Suppressor macrophage treated with lipopolysaccharide for 1 hour (primary cell): ENCODE results near the gene ELK1.
A peak's percentile ranks its signal among the peaks of the same experiment; 100 is the strongest.

Source experiments
- DNase-seq, 3 donors: peaks; one replicate each; pipeline ENCODE4 v3.0.0-alpha.2; 2020 to 2022

Gene ELK1

DNA sequence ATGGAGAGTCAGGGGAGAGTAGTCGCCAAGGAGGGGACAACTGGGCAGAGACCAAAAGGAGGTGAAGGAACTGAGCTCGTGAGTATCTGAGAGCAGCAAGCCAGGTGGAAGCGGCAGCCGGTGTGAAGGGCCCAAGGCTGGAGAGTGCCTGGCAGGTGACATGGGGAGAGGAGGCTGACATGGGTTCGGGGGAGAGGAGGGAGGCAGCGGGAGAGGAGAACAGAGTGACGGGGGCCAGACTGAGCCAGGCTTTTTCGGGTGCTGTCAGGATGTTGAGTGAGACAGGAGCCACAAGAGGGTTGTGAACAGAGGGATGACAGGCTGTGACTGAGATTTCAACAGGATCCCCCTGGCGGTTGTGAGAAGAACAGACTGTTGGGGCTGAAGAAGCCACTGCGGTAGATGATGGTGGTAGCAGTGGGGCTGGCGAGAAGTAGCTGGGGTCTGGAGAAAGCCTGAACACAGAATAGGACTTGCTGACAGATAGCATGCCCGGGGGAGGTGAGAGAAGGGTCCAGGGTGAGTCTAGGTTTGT lies 5.7 kb downstream of the ELK1 start:
- DNase-seq, result peak; percentile 13 to 39 (median 34)

DNA sequence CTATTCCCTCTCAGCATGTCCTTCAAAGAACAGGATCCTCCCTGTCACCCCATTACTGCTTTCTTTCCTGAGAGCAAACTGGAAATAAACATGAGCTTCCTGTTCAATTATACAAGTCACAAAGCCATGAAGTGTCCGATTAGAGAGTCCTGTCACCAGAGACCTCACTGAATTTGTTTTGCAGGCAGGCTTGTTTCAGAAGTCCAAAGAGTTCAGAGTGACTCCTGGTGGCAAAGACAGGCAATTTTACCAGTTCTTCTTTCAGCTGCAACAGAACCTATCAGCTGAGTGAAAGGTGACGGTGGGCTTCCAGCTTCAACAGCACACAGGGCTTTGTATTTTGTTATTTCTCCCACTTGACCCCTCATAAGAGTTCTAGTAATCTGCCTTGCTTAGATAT lies 6.4 kb downstream of the ELK1 start:
- DNase-seq, result peak; percentile 31 to 46 (median 33)

DNA sequence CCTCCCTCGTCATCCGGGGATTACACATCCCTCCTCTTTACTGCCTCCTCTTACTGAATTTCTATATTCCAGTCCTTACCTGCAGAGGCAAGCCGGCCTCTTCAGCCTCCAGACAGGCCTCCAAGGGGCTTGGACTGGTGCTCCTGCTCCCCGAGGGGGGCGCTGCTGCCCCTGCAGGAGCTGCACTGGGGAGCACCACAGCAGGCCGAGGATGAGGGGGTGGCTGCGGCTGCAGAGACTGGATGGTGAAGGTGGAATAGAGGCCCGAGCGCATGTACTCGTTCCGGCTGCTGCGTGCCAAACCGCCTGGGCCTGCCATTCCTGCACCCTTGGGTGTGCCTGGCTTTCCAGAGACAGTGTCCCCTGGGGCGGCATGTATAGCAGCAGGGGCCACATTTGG lies 11.5 kb downstream of the ELK1 start:
- DNase-seq, result no peak

GRCh38 chrX:47637546-47638195 lies 12.7 kb downstream of the ELK1 start:
- peak; percentile 72 to 82 (median 76) for DNase-seq

GRCh38 chrX:47634871-47635575 lies 15.3 kb downstream of the ELK1 start:
- DNase-seq, result no peak

GRCh38 chrX:47633689-47634590 lies 16.4 kb downstream of the ELK1 start:
- peak; percentile 70 to 91 (median 87) for DNase-seq

GRCh38 chrX:47632666-47633065 lies 17.7 kb downstream of the ELK1 start:
- DNase-seq, result peak; percentile 83 to 90 (median 86)

DNA sequence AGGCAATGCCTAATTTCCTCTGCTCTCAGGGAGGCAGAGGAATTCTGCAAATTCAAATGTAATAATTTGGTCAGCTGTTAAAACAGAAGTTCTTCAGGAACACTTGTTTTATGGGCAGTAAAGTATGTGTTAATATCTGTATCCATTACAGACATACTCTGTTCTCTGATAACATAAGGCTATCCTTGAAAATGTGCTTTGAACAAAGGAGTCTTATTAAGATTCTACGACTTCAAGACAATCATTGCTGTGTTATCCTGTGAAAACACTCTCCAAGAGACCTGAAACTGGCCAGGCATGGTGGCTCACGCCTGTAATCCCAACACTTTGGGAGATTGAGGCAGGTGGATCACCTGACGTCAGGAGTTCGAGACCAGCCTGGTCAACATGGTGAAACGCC lies 18.7 kb downstream of the ELK1 start:
- DNase-seq, result no peak

DNA sequence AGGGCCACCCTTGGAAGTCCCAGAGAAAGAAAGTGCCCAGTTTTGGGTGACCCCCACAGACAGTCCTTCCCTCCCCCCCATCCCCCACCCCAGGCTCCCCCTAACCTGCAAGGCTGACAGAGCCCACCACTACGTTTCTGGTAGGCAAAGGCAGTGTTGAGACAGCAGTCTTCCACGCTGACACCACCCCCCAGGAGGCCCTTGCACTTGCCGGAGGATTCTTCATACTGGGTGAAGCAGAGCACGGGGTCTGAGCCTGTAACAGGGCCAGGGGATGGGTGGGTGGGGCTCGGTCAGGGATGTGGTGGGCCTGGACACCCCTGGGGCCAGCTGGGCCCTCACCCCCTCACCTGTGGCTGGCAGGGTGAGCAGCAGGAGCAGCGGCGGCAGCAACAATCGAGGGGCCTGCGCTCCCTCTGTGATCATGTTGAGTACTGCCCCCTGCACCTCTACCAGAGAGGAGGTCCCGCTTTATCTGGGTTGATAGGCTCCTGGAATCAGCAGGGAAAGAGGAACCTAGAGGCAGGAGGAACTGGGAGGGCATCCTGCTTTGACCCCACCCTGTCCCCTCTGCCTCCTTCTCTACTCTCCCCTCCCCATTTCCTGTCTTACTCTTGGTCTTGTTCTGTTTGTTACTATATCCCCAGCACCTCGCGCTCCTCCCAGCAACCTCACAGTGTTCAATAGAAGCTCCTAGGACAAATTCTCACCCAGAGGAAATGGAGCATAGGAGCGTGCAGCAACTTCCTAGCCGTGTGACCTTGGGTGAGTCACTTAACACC lies 20.8 kb downstream of the ELK1 start, which contains the start of gene CFP:
Gene CFP (minus strand): TSS at position 512 of the 782 bp plus-strand sequence. CDS start 86 bp downstream, at position 426.
- no peak for DNase-seq

DNA sequence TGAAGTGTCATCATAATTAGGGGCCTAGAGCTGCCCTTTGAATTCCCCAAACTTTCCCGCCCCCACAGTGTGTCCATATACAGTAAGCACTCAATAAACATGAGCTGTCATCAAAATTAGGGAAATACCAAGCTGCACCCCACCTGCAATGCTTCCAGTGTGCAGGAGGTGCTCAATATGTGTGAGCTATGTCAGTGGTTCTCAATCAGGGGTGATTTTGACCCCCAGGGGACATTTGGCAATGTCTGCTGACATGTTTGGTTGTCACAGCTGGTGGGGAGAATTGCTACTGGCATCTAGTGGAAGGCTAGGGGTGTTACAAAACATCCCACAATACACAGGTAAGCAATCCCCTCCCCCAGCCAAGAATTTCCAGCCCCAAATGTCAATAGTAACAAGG lies 21.4 kb downstream of the ELK1 start:
- peak; percentile 62 to 76 (median 72) for DNase-seq

- no peak for DNase-seq
Observed at GRCh38 chrX:47625365-47625764, 25.0 kb downstream of the ELK1 start.

DNA sequence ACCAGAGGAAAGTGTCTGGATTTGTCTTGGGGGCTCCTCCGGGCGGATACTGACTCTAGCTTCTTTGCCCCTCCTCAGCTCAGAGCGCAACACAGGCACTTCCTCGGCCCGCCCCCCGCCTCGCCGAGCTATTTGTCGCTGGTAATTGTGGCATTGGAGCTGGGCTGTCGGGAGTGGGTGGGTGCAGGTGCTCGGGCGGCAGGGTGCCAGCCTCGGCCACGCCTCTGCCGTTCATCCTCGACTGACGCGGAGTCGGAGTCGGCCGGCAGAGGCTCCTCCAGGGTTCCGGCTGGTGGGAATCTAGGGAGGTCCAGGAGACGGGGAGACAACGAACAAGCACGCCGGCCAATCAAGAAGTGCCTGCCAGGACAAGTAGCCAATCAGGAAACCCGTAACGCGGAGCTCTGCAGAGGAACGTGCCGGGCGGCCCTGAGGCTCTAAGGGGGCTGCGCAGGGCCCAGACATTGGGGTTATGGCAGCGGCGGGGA lies 26.8 kb downstream of the ELK1 start:
- peak; percentile 54 to 66 (median 61) for DNase-seq

- DNase-seq, result no peak
Observed at GRCh38 chrX:47621851-47622250, 28.5 kb downstream of the ELK1 start.

GRCh38 chrX:47620303-47620685 lies 30.1 kb downstream of the ELK1 start:
- no peak for DNase-seq

DNA sequence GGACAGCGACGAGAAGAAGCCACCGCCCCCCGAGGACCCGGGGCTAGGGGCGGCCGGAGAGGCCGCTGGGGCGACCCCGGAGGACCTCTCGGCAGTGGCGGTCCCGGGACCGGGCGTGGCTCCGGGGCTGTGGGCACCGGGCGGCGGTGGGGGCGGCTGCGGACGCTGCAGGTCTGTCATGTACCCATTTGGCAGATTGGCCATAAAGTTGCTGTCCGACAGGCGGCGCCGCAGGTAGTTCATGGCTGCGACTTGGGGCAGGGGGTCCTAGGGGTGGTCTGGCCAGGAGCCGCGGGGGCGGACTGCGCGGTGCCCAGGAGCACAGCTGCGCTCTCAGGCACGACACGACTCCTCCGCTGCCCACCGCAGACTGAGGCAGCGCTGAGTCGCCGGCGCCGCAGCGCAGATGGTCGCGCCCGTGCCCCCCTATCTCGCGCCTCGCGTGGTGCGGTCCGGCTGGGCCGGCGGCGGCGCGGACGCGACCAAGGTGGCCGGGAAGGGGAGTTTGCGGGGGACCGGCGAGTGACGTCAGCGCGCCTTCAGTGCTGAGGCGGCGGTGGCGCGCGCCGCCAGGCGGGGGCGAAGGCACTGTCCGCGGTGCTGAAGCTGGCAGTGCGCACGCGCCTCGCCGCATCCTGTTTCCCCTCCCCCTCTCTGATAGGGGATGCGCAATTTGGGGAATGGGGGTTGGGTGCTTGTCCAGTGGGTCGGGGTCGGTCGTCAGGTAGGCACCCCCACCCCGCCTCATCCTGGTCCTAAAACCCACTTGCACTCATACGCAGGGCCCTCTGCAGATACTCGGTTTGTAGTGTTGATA lies 30.7 kb downstream of the ELK1 start, which contains the start of gene SYN1:
Gene SYN1 (minus strand): TSS at position 372 of the 817 bp plus-strand sequence. CDS start 129 bp downstream, at position 243.
- DNase-seq, result peak; percentile 82 to 93 (median 87)

- DNase-seq, result no peak
Observed at GRCh38 chrX:47618923-47619485, 31.4 kb downstream of the ELK1 start.

DNA sequence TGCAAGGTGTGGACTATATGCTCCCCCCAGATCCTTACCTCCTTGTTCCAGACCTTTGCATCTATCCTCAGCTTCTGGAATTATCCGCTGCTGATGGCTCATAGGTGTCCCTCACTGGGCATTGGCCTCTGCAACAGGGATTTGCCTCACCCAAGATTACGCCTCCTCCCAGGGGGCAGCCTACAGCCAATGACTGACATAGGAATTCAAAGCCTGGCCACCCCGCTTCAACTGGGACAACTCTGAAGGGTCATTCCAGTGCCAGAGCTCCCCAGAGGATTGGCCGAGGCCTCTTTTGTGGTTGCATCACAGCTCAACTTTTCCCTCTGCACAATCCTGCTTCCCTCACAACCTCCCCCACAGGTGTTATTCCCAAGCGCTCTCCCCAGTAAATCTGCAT lies 35.7 kb downstream of the ELK1 start:
- DNase-seq, result no peak

DNA sequence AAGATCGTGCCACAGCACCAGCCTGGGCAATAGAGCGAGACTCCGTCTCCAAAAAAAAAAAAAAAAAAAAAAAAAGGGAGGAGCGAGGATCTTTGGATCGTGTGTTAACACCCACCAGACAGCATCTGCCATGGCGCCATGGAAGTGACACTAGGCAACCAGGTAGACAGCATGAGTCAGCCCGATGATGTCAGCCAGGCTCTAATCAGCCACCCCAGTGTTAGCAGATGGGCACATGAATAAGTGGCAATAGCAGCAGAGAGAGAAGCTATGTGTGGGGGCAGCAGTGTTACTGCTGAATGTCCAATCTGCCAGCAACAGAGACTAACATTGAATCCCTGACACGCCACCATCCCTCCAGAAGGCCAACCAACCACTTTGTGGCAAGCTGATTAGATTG lies 37.3 kb downstream of the ELK1 start:
- DNase-seq, result no peak

DNA sequence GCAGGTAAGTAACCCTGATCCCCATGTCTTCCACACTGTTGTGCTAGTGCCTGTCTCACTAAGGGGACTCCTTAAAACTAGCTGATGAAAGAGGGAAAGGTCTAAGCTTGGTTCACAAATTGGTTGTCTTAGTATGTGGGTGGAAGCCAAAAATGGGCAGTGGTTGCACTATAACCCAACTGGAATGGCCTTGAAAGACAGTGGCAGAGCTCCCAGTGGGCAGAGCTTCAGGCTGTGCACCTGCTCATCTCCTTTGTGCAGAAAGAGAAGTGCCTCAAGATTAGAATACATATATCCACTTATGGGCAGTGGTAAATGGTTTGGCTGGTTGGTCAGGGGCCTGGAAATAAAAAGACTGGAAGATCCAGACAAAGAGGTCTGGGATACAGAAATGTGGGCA lies 37.9 kb downstream of the ELK1 start:
- DNase-seq, result no peak

DNA sequence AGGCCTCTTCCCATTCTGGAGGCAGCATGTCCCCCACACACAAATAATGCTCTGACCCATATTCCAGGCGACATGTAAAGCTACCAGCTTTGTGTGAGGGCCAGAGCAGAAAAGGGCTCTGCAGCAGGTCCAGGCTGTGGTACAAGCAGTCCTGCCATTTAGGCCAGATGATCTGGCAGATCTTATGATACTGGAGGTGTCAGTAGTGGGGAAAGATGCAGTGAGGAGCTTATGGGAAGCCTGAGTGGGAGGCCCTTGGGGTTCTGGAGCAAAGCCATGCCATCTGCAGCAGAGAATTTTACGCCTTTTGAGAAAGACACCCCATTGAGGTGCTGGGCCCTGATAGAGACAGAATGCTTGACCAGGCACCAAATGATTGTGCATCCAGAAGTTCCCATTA lies 38.4 kb downstream of the ELK1 start:
- DNase-seq, result no peak

GRCh38 chrX:47611489-47611888 lies 38.9 kb downstream of the ELK1 start:
- no peak for DNase-seq
